Prostate gland (tissue), 2 donors: ENCODE data around the gene STEAP3. TPM values are rescaled to one million over a fixed set of nuclear protein-coding genes. Genes with fewer than 3 reads are reported as not detected.

ENCODE experiments used
- DNase-seq: peaks from one replicate; pipeline ENCODE4 v3.0.0-alpha.2; 2019; ENCODE audit warnings: low spot score
- H3K27ac ChIP-seq, 2 donors: fragments of 200-600 bp; sonication (generic); 2 replicates each; pipeline ENCODE4 v1.5.1; 2017 to 2019
- H3K27me3 ChIP-seq: fragments of 200-600 bp; sonication (generic); replicated peaks from 2 replicates; pipeline ENCODE4 v1.5.1; 2019; ENCODE audit not compliant: insufficient read depth
- H3K36me3 ChIP-seq, 2 donors: fragments of 200-600 bp; sonication (generic); 1 replicate in 1 of 2; 2 replicates in 1 of 2; pipeline versions ENCODE4 v1.5.1 to v1.8.1; 2017 to 2019
- H3K4me1 ChIP-seq: fragments of 200-600 bp; sonication (generic); replicated peaks from 2 replicates; pipeline ENCODE4 v1.5.1; 2019
- H3K4me3 ChIP-seq, 2 donors: fragments of 200-600 bp; sonication (generic); 2 replicates each; pipeline ENCODE4 v1.5.1; 2017 to 2019
- H3K9me3 ChIP-seq: fragments of 200-600 bp; sonication (generic); 2 replicates; pipeline ENCODE4 v1.5.1; 2017
- POLR2A ChIP-seq: fragments of 450-650 bp; IDR thresholded peaks from one replicate; pipeline ENCODE4 v1.6.1; 2016; ENCODE audit warnings: antibody characterized with exemption, mild to moderate bottlenecking
- POLR2AphosphoS5 ChIP-seq: sonication (generic); formaldehyde crosslinking; IDR thresholded peaks from one replicate; pipeline ENCODE4 v1.6.1; 2017; ENCODE audit warnings: antibody characterized with exemption
- WGBS: methylation state at CpG from one replicate; pipeline ENCODE4 v1.1.5; 2018; 5-methylcytosine and 5-hydroxymethylcytosine counted together
- intact Hi-C: fragments of 100-400 bp; cut with DNase I; formaldehyde crosslinking; loops from one replicate; pipeline ENCODE4 v1.14.2; 2022
- total RNA-seq, 2 donors: library from RNA; depleted of rRNA; stranded (reverse); fragments of >200 nt; gene quantifications; one replicate each; pipeline ENCODE4 v1.1.0, GENCODE V29; 2016
- TF ChIP-seq, protein P1 (sequence below), 4 experiments: fragments of 200-600 bp in 2 of 4; fragments of 450-650 bp in 2 of 4; sonication (generic) in 2 of 4; IDR thresholded peaks; 1 replicate in 3 of 4; 2 replicates in 1 of 4; pipeline ENCODE4 v1.5.1; 2016 to 2019; ENCODE audit warnings: antibody characterized with exemption in 4 of 4, mild to moderate bottlenecking in 2 of 4, moderate library complexity in 2 of 4

STEAP3 gene
- total RNA-seq, 2 donors from 2014 or later = 15.3 to 25.1 TPM

DNA sequence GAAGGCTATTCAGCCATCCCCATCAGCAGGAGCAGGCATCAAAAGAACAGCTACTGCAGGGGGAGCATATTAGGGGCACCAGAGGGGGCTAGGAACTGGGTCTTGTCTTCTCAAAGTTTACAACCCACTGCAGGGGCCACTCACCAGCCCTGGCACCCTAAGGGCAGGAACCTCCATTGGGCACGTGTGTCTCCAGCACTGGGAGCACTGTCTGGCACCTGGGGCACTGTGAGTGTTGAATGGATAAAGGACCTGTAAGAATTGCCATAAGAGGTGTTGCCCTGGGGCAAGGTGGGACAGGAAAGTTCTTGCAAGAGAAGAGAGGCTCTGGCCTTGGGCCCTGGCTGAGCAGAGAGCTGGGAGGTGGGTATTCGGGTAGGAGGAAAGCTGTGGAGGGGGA is 1.4 kb upstream of the STEAP3 start:
- no peak for DNase-seq
- Histone ChIP-seq H3K27ac (no peak overlapping the region), H3K36me3 (no peaks in the 10 kb centered on the region), H3K9me3 (no peaks in the 10 kb centered on the region), H3K27me3 (no peaks in the 10 kb centered on the region), H3K4me3 (no peak overlapping the region), H3K4me1 (peaks cover 5% of the 10 kb centered on the region)
- WGBS = 75% methylated on average over 2 of the region's 2 CpGs
- TF ChIP-seq, protein P1, sequence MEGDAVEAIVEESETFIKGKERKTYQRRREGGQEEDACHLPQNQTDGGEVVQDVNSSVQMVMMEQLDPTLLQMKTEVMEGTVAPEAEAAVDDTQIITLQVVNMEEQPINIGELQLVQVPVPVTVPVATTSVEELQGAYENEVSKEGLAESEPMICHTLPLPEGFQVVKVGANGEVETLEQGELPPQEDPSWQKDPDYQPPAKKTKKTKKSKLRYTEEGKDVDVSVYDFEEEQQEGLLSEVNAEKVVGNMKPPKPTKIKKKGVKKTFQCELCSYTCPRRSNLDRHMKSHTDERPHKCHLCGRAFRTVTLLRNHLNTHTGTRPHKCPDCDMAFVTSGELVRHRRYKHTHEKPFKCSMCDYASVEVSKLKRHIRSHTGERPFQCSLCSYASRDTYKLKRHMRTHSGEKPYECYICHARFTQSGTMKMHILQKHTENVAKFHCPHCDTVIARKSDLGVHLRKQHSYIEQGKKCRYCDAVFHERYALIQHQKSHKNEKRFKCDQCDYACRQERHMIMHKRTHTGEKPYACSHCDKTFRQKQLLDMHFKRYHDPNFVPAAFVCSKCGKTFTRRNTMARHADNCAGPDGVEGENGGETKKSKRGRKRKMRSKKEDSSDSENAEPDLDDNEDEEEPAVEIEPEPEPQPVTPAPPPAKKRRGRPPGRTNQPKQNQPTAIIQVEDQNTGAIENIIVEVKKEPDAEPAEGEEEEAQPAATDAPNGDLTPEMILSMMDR (IDR thresholded peaks at IDR 0.05) = no peak
- TF ChIP-seq POLR2AphosphoS5 (no peak), POLR2A (no peak)
- intact Hi-C loops = loop anchor here (5.0 kb wide), 1 partner anchor 40 kb away; no protein-coding TSS in a partner anchor

DNA sequence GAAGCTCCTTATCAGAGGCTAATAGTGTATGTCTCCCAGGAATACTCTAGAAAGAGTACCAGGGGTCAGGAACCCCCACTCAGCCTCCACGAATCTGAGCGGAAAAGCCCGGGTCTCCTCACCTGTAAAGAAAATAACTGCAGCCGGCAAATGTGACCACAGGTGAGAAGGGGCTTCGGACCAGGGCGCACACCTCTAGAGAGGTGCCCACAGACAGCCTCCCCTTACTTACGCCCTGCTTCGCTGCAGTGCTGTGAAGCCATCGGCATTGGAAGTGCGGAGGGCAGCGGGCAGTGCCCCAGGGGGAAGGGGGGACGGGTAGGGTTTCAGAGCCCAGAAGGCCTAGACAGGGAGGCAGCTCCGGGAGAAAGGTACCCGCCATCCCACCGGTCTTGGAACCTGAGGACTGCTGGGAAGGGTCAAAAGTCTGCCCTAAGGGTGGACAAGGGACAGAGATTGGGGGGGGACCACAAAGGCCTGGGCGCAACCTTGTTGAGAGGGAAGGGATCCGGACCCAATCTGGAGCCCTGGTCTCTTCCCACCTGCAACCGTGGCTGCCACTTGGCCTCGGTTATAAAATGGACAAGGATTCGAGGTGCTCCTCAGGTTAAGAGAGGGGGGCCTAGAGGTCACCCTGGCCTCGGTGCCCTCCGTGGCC is 642 bp upstream of the STEAP3 start:
- TF ChIP-seq POLR2AphosphoS5 (no peak), POLR2A (no peak)
- TF ChIP-seq, protein P1 (IDR thresholded peaks at IDR 0.05) = no peak
- Histone ChIP-seq H3K9me3 (no peaks in the 10 kb centered on the region), H3K36me3 (no peaks in the 10 kb centered on the region), H3K27ac (peak overlapping the region; percentile 22 to 55), H3K27me3 (no peaks in the 10 kb centered on the region), H3K4me1 (peaks cover 5% of the 10 kb centered on the region), H3K4me3 (peak overlapping the region; percentile 53 to 62)
- no peak for DNase-seq
- 76% methylated on average over 22 of the region's 22 CpGs for WGBS
- intact Hi-C loops = loop anchor here (5.0 kb wide), 1 partner anchor 39 kb away; no protein-coding TSS in a partner anchor

DNA sequence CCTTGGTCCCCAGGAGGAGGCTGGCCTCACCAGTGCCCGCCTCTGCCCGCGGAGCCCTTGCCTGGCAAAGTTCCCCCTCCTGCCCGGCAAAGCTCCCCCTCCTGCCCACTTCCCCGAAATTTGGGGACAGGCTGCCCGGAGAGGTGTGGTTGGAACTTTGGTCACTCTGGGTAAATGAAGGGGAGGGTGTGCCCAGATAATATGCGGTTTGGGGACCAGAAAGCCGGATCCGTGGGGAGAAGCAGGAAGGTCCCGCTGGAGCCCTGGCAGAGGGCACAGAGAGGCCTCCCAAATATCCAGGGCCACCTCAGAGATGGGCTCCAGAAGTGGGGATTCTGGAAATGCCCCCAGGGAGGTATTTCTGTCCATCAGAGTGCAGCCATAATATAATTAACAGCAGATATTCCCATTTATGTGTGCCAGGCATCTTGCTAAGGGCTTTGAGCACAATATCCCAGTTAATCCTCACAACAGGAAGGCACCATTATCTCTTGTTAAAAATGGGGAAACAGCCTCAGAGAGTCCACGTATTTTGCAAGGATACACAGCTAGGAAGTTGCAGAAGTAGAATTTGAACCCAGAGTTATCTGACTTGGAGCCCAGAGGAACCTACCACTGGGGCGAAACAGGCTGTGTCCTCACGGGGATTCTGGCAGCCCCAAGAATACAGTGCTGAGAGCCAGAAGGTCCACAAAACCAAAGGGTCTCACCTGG is 914 bp downstream of the STEAP3 start:
- H3K27ac ChIP-seq = peak overlapping the region in 1 of 2 donors; percentile 22
- TF ChIP-seq, protein P1 (IDR thresholded peaks at IDR 0.05) = no peak
- TF ChIP-seq POLR2AphosphoS5 (no peak), POLR2A (no peak)
- intact Hi-C loops = loop anchor here (5.0 kb wide), 1 partner anchor 38 kb away; no protein-coding TSS in a partner anchor
- DNase-seq = no peak
- 40% methylated on average over 10 of the region's 13 CpGs for WGBS
- no peaks in the 10 kb centered on the region for H3K27me3 ChIP-seq
- peaks cover 5% of the 10 kb centered on the region for H3K4me1 ChIP-seq
- H3K9me3 ChIP-seq = no peaks in the 10 kb centered on the region
- peak overlapping the region; percentile 53 to 62 for H3K4me3 ChIP-seq
- no peaks in the 10 kb centered on the region for H3K36me3 ChIP-seq

DNA sequence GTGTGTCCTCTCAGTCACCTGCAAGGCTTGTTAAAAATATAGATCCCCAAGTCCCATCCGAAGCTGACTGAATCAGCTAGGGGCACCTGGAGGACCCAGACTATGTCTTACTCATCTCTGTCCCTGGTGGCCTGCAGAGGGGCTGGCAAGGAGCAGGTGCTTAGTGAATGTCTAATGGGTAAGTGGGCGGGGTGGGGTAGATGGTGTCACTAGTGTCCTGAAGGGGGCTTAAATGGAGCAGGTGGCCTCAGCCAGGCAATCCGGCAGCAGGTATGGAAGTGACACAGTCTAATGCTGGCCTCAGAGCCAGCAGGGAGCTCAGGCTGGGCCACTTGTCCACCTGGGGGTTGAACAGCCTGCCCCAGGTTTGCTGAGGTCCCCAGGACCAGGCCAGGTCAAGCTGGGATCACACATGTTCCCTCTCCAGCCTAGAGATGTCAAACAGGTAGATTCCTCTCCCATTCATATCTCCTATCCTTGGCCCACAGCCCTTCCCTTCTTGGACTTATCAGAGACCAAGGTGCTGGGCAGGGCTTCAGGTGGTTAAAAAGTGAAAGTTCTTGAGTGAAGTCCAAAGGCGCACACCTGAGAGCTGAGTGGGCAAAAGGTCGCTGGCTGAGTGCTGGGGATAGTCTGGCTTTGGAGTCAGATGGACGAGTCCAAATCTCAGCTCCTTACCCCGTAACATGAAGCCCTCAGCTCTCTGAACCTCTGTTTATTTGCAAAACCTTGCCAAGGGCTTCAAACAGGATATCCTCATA is 1.7 kb downstream of the STEAP3 start:
- Histone ChIP-seq H3K4me1 (peaks cover 5% of the 10 kb centered on the region), H3K27ac (no peak overlapping the region), H3K27me3 (no peaks in the 10 kb centered on the region), H3K9me3 (no peaks in the 10 kb centered on the region), H3K4me3 (no peak overlapping the region), H3K36me3 (no peaks in the 10 kb centered on the region)
- DNase-seq = no peak
- intact Hi-C loops = no loop called here
- no peak for TF ChIP-seq POLR2AphosphoS5
- no peak for TF ChIP-seq POLR2A
- TF ChIP-seq, protein P1 (IDR thresholded peaks at IDR 0.05) = no peak
- 55% methylated on average over 7 of the region's 7 CpGs for WGBS
